Activated CD8-positive, alpha-beta memory T cell treated with anti-CD3 and anti-CD28 coated beads, Interleukin-2, amount 50 U/mL, for 24 hours (primary cell): ENCODE measurements around the gene ALPI.

Experiments used
- DNase-seq: peaks from one replicate; pipeline ENCODE4 v3.0.0-alpha.2; 2020; ENCODE audit errors: extremely low read depth

Gene ALPI

DNA sequence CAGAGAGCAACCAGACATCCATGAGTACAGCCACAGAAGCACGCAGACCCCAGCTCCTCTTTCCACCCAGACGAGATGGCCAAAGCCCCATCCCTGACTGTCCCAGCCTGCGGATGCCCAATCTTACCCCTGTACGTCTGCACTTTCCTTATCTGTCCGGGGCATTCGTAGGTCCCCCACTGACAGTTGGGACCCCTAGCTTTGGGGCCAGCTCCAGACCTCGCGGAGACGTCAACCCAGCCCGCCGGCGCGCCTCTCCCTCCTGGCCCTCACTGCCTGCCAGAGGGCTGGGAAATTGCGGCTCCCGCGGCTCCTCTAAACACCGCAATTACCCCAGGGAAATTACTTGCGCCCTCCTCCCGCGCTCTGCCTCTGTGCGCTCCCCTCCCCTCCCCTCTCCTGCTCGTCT lies 29.4 kb downstream of the ALPI start:
- no peak for DNase-seq

DNA sequence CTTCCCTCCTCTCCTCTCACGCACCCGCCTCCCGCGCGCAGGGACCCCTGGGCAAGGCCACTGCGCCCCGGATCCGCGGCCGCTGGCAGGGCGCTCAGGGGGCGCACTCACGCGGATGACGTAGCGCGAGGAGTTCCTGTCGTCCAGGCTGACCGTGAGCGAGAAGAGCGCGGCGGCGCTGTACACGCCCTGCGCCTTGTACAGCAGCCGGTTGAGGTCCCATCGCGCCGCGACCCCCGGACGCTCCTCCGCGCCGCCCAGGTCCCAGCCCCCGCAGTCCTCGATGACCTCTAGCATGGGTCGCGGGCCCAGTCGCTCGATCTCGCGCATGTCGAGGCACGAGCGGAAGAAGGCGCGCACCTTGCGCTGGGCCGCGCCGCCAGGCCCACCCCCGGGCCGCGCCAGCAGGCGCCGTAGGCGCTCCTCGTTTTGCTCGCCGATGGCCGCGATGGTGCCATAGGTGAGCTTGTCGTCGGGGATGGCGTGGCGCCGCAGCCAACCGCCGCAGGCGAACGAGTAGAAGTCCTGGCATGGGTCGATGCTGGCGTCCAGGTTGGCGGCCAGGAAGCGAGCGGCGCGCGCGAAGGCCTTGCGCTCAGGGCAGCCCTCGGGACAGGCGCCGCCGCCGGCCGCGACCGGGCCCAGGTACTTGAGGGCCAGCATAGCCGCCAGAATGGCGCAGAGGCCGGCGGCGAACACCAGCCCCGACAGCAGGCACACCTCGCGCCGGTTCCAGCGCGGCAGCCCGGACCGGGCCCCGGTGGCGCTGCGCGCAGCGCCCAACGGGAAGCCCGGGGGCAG lies 30.0 kb downstream of the ALPI start:
- no peak for DNase-seq

GRCh38 chr2:232486558-232487384 lies 30.8 kb downstream of the ALPI start:
- no peak for DNase-seq

GRCh38 chr2:232487385-232488096 lies 31.6 kb downstream of the ALPI start, which contains the start of gene ECEL1:
TSS of gene ECEL1 (minus strand) at chr2:232487834. CDS start at chr2:232486653, 1,181 bp downstream.
- DNase-seq, result no peak

DNA sequence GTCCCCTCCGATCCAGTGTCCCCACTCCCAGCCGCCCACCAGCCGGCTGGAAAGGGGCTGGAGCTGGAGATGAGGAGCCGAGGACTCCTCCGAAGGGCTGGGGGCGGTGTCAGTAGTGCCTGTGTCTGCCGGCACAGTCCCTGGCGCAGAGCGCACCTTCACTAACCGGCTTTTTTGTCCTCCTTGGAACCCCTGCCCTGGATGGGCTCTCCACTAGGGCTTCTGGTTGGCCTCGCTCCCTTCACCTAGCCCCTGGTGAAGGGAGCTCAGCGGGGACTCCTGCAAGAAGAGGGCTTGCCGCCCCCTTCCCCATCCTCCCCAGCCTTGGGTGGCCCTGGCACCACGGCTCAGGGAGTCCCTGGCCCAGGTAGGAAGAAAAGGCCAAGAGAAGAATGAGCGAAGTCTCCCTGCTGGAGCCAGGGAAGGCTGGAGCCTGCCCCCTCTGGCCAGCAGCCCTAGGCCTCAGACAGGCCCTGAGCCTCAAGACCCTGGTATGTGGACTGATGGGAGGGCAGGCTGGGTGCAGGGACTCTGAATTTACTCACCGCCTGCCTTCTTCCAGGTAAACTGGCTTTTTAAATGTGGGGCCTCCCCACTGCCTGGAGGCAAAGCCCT lies 32.3 kb downstream of the ALPI start:
- no peak for DNase-seq

DNA sequence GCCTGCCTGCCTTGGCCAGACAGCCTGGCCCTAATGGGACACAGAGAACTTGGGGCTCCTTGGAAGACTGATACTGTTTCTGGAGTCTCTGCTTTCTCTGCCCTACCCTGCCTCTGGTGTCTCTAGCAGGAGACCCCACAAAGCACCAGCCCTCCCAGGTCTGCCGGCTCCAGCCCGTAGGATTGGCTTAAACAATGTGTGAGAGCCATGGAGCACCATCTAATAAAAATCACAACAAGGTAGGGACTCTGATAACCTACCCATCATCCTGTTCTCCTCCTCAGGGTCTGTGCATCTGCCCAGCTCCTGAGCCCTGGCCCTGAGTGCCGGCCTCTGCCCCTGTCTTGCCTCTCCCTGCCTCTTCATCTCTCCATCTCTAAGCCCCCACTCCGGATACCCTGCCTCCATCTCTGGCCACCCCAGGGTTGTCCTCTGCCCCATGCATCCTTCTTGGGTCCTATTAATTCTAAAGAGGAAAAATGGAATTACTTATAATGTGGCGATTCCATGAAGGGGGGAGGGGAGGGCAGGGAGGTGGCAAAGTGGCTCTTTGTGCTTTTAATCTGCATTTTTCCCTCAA lies 32.9 kb downstream of the ALPI start:
- no peak for DNase-seq

DNA sequence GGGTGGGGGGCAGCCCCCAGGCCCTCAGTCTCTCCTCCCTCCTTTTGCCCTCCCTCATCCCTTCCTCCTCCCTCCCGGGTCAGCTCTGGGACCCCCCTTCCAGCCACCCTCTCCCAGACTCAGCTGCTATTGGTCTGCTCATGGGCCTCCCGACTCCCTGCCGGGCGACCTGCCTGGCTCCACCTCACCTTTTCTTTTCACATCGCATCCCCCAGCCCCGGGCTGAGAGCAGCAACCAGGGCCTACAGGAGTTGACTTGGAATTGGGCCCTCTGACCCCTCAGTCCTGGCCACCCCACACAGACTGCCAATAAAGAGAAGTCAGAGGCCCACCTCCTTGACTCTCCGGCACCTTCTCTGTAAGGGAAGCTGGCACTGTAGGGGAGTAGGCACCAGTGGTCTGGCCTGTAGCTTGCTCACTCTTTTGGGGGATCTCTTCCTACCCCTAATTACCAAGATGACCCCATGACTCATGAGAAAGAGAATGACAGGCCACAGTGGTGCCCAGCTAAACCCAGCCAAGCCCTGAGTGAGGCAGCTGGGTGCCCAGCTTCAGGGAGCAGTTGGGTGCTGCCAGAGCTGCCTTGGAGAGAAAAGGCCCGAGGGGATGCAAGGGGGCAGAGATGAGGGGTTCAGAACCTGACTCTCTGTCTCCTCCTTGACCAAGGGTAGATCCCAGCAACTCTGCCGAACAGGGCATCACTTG lies 33.7 kb downstream of the ALPI start:
- DNase-seq, result no peak

DNA sequence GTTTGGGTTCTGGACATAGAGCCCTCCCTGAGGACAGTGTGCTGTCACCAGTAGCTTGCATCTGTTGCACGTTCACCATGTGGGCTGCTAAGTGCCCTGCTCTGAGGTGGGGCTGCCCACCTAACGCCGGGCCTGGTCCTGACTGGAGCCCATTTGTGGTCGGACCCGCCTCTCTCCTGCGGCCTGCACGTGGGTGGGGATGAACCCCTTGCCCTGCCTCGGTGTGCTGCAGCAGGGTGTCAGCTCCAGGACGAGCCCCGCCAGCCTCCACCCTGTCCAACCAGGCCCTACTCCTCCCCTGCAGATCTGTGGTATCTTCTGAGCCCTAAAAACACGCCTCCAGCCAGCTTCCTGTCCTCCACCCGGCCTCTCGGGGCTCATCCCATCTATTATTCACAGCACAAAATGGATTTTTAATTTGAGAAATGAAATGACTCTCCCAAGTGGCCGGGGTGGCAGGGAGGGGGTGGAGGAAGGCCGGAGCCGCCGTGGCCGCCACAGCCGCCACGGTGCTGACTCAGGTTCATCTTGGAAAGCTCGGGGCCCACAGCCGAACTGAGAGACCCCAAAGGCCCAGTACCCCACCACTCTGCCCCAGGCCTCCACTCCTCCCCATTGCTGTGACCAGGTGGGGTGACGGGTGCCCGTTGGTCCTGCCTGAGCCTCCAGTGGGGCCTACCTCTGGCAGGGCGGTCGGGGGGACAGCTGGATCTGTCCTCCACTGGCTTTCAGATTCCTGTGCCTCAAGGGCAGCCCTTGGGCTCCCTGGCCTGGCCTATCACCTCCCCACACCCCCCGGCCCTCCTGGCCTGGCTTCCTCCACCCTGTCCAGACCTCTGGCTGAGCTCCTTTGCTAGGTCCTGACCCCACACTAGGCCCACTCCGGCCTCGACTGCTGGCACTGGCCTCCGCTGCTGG lies 34.5 kb downstream of the ALPI start:
- no peak for DNase-seq

DNA sequence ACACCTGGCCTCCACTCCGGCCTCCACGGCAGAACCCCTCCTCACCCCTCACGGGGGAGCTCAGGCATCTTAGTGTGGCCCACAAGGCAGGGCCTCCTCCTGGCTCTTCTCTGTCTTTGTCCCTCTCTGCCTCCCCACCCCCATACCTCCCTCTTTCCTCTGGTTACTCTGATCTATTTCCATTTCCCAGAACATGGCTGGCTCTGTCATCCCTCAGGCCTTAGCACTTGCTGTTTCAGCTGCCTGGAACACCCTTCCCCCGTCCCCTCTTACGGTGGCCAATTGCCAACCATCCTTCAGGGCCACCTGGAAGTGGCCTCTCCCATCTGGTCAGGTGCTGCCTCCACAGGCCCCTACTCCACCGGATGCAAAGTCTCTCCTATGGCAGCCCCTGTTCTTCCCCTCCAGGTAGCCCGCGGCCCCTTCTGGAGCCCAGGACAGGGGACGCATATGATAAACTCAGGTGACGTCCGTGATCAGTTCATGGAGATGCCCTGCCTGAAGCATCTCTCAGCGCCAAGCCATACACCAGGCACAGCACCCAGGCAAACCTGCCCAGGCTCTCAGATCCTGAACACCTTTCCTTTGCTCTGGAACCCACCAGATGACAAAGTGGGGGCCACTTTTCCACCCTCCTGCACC lies 35.3 kb downstream of the ALPI start:
- DNase-seq, result no peak

DNA sequence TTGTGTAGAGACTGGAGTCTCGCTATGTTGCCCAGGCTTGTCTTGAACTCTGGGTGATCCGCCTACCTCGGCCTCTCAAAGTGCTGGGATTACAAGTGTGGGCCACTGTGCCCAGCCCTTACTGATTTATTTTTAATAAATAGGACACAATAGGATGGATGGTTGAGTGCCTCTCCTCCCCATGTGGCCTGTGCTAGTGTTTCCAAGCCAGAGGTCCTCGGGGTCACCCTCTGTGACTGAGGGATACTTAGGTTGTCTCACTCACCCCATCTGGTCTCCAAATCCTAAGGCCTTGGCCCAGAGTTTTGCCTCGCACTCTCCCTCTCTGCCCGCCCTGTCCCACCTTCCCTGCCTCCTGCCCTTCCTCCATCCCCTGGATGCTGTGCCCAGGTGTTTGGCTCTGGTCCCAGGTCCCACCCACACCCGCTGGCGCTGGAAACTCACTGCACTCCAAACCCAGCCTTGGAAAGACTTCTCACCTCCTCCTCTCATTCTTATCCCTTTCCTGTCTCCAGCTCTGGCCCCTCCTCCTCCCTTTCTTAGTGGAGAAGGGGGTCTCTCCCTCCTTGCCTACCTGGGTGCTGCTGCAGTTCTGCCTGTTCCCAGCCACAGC lies 36.4 kb downstream of the ALPI start:
- no peak for DNase-seq

- DNase-seq, result no peak
Measured at GRCh38 chr2:232492963-232493700, 37.2 kb downstream of the ALPI start.

- DNase-seq, result no peak
Measured at GRCh38 chr2:232493701-232494474, 37.9 kb downstream of the ALPI start.

- DNase-seq, result no peak
Measured at GRCh38 chr2:232494542-232494941, 38.6 kb downstream of the ALPI start.

DNA sequence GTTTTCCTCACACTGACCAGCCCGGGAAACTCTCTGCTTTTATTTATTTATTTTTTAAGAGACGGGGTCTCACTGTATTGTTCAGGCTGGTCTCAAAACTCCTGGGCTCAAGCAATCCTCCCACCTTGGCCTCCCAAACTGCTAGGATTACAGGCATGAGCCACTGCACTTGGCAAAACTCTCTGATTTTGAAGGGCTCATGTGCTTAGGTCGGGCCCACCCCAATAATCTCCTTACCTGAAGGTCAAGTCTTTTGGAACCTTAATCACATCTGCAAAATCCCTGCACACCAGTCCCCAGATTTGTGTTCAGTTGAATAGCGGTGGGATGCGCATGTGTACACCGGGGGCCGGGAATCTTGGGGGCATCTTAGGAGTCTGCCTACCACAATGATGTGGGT lies 39.3 kb downstream of the ALPI start:
- DNase-seq, result no peak

DNA sequence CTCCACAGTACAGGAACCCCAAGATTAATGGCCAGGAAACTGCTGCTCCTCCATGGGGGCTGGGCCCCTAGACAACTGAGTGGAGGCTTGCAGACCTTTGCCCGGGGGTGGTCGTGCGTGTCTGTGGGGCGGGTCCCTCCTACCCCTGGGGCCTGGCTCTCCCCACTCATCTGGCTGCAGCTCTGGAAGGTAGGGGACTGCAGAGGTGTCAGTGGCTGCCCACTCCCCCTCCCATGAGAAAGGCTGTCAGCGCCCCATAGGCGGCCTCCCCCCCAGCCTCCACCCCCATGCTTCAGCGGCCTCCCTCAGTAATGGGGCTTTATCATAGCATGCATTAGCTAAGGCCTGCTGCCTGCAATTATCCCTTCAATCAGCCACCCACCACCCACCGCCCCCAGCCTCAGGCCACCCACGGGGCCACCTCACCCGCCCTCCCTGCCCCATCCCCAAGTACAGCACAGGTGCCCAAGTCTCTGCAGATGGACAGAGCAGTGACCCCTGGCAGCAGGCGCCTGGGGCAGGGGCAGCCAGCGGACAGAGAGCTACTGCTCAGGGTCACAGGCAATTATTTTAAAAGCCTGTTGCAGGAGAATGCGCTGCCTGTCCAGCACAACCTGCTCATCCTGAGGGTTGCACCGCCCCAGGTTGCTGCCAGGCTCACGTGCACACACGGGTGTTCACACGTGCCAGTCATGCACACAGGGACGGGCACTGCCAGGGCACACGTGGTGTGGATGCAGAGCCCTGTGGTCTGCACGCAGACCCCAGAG lies 40.7 kb downstream of the ALPI start:
- no peak for DNase-seq

GRCh38 chr2:232497348-232497747 lies 41.4 kb downstream of the ALPI start:
- no peak for DNase-seq

GRCh38 chr2:232498452-232498851 lies 42.5 kb downstream of the ALPI start:
- DNase-seq, result no peak
